Neutrophil (primary cell): ENCODE data around the gene CRYGB.

Source experiments
- H3K27ac ChIP-seq: fragments of 200-600 bp; sonication (generic); 2 replicates; pipeline ENCODE4 v1.5.1; 2016; ENCODE audit warnings: mild to moderate bottlenecking, moderate library complexity
- H3K27me3 ChIP-seq: fragments of 200-600 bp; sonication (generic); 2 replicates; pipeline ENCODE4 v1.6.0; 2016; ENCODE audit warnings: mild to moderate bottlenecking
- H3K36me3 ChIP-seq: fragments of 200-600 bp; sonication (generic); 2 replicates; pipeline ENCODE4 v1.5.1; 2017
- H3K4me1 ChIP-seq, 2 experiments: fragments of 200-600 bp in 1 of 2; sonication (generic) in 1 of 2; 1 replicate in 1 of 2; 2 replicates in 1 of 2; pipeline versions ENCODE4 v1.5.1 to v1.6.1; 2013 to 2016; ENCODE audit warnings: low read depth in 1 of 2, low read length in 1 of 2, mild to moderate bottlenecking in 1 of 2, moderate library complexity in 1 of 2; ENCODE audit not compliant: control insufficient read depth in 1 of 2, insufficient read depth in 1 of 2
- H3K4me3 ChIP-seq, 2 experiments: fragments of 200-600 bp in 1 of 2; sonication (generic) in 1 of 2; 1 replicate in 1 of 2; 2 replicates in 1 of 2; pipeline ENCODE4 v1.5.1; 2013 to 2016; ENCODE audit warnings: low read depth in 1 of 2, low read length in 1 of 2, mild to moderate bottlenecking in 1 of 2, moderate library complexity in 1 of 2
- H3K9me3 ChIP-seq: fragments of 200-600 bp; sonication (generic); 2 replicates; pipeline ENCODE4 v1.5.1; 2016
- TF ChIP-seq, protein P1 (sequence below): fragments of 200-600 bp; sonication (generic); IDR thresholded peaks from 2 replicates; pipeline ENCODE4 v1.5.1; 2016; ENCODE audit warnings: antibody characterized with exemption

The CRYGB gene

DNA sequence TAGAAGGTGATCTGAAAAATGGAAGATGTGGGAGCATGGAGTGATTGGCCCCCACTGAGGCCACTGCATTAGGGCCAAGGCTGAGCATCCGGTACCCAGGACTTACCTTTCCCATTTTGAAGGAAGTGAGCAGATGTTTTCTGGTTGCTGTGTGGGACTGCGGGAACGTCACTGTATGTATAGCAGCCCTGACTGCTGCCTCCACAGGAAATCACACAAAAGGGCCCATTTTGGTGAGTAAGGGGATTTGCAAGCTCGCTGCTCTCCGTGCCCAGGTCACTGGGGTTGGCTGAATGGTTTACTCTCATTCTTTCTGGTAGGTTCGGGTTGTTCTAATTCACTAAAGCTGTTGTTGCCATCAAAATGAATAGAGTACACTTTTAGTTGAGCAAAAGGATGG is at the start of gene CRYGB:
TSS of gene CRYGB (minus strand) at position 153 of the 400 bp plus-strand sequence. CDS start at position 115, 38 bp downstream.
- TF ChIP-seq, protein P1, sequence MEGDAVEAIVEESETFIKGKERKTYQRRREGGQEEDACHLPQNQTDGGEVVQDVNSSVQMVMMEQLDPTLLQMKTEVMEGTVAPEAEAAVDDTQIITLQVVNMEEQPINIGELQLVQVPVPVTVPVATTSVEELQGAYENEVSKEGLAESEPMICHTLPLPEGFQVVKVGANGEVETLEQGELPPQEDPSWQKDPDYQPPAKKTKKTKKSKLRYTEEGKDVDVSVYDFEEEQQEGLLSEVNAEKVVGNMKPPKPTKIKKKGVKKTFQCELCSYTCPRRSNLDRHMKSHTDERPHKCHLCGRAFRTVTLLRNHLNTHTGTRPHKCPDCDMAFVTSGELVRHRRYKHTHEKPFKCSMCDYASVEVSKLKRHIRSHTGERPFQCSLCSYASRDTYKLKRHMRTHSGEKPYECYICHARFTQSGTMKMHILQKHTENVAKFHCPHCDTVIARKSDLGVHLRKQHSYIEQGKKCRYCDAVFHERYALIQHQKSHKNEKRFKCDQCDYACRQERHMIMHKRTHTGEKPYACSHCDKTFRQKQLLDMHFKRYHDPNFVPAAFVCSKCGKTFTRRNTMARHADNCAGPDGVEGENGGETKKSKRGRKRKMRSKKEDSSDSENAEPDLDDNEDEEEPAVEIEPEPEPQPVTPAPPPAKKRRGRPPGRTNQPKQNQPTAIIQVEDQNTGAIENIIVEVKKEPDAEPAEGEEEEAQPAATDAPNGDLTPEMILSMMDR = no peak
- H3K36me3 ChIP-seq = no peaks in the 10 kb centered on the region
- no peak within 1 kb of the TSS for H3K27ac ChIP-seq
- peaks cover 0 to 4% of the 10 kb centered on the region in 2 experiments for H3K4me1 ChIP-seq
- H3K27me3 ChIP-seq = no peaks in the 10 kb centered on the region
- H3K9me3 ChIP-seq = no peaks in the 10 kb centered on the region
- H3K4me3 ChIP-seq = no peak within 1 kb of the TSS

DNA sequence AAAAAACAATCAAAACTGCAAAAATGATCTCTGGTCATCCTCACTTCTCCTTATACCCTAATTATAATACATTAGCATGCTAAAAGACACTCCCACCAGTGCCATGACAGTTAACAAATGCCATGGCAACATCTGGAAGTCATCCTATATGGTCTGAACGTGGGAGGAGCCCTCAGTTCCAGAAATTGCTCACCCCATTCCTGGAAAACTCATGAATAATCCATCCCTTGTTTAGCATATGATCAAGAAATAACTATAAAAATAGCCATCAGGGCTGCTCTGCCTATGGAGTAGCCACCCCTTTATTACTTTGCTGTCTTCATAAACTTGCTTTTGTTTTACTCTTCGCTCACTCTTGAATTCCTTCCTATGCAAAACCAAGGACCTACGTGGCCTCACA is 49.6 kb upstream of the CRYGB start:
- no peaks in the 10 kb centered on the region for H3K36me3 ChIP-seq
- no peaks in the 10 kb centered on the region for H3K27me3 ChIP-seq
- no peaks in the 10 kb centered on the region for H3K4me1 ChIP-seq
- no peak overlapping the region for H3K27ac ChIP-seq
- H3K4me3 ChIP-seq = no peak overlapping the region
- H3K9me3 ChIP-seq = no peaks in the 10 kb centered on the region
- TF ChIP-seq, protein P1 = no peak

- TF ChIP-seq, protein P1 = no peak
- H3K27ac ChIP-seq = no peak overlapping the region
- no peak overlapping the region for H3K4me3 ChIP-seq
- H3K9me3 ChIP-seq = no peaks in the 10 kb centered on the region
- no peaks in the 10 kb centered on the region for H3K36me3 ChIP-seq
- no peaks in the 10 kb centered on the region for H3K4me1 ChIP-seq
- no peaks in the 10 kb centered on the region for H3K27me3 ChIP-seq
These were observed 46.8 kb upstream of the CRYGB start for GRCh38 chr2:208192611-208193236.

DNA sequence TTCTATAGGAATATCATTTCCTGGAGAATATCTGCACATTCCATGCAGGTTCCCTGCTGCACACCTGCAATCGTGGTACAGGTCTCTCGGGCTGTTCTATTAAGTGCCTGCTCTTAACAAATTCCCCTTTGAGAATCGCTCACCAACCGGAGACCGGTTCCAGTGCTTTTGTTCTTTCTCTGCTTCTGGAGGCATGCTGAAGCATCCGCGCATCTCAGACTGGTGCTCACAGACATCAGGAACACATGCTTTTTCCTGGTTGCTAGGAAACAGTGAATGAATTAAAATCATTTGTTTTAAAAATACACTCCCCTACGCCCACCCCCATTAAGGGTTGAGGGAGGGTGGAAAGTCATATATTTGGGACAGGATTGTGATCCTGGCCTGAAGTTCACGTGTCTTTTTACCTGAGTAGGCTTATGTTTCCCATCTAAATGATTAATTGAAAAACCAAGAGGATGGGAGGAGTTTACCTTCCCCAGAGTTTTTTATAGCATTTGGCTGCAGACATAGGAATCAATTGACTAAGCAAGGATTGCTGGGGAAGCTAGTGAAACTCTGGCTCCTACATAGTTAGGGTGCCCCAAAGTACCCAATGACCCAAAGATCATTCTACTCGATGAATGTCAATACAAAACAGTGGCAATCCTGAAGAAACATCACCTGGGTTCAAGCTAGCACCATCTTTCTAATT is 44.0 kb upstream of the CRYGB start, which contains the start of gene C2orf80:
TSS of gene C2orf80 (minus strand) at position 221 of the 694 bp plus-strand sequence. CDS start 3,044 bp downstream, outside the sequence.
- peaks cover 5% of the 10 kb centered on the region for H3K27me3 ChIP-seq
- no peaks in the 10 kb centered on the region for H3K36me3 ChIP-seq
- TF ChIP-seq, protein P1 = no peak
- no peaks in the 10 kb centered on the region for H3K4me1 ChIP-seq
- no peaks in the 10 kb centered on the region for H3K9me3 ChIP-seq
- no peak within 1 kb of the TSS for H3K27ac ChIP-seq
- H3K4me3 ChIP-seq = no peak within 1 kb of the TSS

DNA sequence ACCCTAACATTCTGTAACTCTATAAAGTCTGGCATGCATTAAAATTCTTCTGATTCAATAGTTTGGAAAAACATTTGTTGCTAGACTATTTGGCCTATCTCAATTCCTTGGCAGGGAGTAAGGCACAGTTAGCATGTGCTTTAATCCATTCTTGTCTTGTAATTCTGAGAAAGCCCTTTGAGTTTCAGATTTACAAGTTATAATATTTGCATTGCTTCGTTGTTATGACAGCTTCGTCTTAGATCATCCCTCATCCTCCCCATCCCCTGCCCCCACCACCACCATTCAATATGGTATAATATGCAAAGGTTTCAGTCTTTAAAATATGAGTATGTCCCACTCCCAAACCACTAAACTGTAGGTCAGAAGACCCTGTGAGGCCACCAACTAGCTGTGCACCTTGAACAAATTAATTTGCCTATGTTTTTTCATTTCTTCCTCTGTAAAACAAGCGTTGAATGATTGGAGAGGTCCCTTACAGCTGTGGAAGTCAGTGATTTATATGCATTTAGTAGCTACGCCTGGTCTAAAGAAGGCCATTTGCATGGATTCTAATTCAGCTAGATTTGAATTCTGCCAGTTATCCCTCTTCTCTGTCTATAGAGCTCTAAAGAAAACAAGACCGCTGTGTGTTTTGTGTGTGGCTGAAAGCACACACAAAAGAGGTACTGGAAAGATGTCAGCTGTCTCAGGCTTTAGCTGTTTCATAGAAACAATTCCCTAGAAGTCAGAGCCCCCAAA is 43.3 kb upstream of the CRYGB start:
- H3K9me3 ChIP-seq = no peaks in the 10 kb centered on the region
- TF ChIP-seq, protein P1 = no peak

More for the DNA sequence above, 43.3 kb upstream of the CRYGB start:
- Histone ChIP-seq H3K4me1 (peaks cover 0 to 3% of the 10 kb centered on the region in 2 experiments), H3K27ac (no peak overlapping the region), H3K4me3 (no peak overlapping the region), H3K27me3 (peaks cover 12% of the 10 kb centered on the region), H3K36me3 (no peaks in the 10 kb centered on the region)
